Thyroid gland (tissue), 4 donors: ENCODE measurements around the gene SNRPA.

ENCODE experiments used
- POLR2A ChIP-seq, 2 donors: fragments of 450-650 bp; IDR thresholded peaks; one replicate each; pipeline ENCODE4 v1.6.1; 2017; ENCODE audit warnings: antibody characterized with exemption in 2 of 2, mild to moderate bottlenecking in 2 of 2, moderate library complexity in 1 of 2
- TF ChIP-seq, protein P1 (sequence below), 6 experiments: fragments of 200-600 bp in 3 of 6; fragments of 450-650 bp in 3 of 6; sonication (generic) in 3 of 6; IDR thresholded peaks; one replicate each; pipeline ENCODE4 v1.5.1; 2016 to 2019; ENCODE audit warnings: antibody characterized with exemption in 6 of 6, mild to moderate bottlenecking in 2 of 6, inconsistent platforms in 1 of 6, moderate library complexity in 1 of 6

DNA sequence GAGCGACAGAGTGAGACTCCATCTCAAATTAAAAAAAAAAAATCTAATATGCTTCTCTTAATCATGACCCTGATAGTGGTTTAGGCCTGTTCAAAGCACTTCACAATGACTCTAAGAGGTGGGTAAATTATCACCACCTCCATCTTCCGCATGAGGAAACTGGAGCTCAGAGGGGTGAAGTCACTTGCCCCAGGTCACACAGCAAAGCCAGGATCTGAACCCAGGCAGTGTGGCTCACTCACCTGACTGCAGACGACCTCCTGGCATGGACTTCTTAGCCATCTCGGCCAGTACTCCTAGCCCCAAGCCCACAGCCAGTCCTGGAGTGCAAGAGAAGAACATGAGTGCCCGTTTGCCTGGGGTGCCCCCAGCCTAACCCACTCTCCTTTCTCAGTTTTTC, 41.2 kb upstream of the SNRPA start:
- no peak for TF ChIP-seq POLR2A (IDR thresholded peaks at IDR 0.05)
- TF ChIP-seq, protein P1, sequence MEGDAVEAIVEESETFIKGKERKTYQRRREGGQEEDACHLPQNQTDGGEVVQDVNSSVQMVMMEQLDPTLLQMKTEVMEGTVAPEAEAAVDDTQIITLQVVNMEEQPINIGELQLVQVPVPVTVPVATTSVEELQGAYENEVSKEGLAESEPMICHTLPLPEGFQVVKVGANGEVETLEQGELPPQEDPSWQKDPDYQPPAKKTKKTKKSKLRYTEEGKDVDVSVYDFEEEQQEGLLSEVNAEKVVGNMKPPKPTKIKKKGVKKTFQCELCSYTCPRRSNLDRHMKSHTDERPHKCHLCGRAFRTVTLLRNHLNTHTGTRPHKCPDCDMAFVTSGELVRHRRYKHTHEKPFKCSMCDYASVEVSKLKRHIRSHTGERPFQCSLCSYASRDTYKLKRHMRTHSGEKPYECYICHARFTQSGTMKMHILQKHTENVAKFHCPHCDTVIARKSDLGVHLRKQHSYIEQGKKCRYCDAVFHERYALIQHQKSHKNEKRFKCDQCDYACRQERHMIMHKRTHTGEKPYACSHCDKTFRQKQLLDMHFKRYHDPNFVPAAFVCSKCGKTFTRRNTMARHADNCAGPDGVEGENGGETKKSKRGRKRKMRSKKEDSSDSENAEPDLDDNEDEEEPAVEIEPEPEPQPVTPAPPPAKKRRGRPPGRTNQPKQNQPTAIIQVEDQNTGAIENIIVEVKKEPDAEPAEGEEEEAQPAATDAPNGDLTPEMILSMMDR (IDR thresholded peaks at IDR 0.05) = no peak
